GM18517 (cell line): ENCODE data around the gene UNKL.

ENCODE experiments used
- ATAC-seq: cut with Tn5 transposase; IDR thresholded peaks from one replicate; pipeline ENCODE4 v1.9.1; 2021; ENCODE audit warnings: mild to moderate bottlenecking, moderate library complexity; ENCODE audit not compliant: unreplicated experiment

Gene UNKL

GRCh38 chr16:1378804-1379303 is 35.6 kb downstream of the UNKL start:
- ATAC-seq: no peak

GRCh38 chr16:1378087-1378803 is 36.3 kb downstream of the UNKL start:
- ATAC-seq: no peak

- no peak for ATAC-seq
Measured at GRCh38 chr16:1377406-1378010, 37.0 kb downstream of the UNKL start.

- ATAC-seq: no peak
Measured at GRCh38 chr16:1375741-1376410, 38.6 kb downstream of the UNKL start.

GRCh38 chr16:1375298-1375640 is 39.2 kb downstream of the UNKL start:
- no peak for ATAC-seq

GRCh38 chr16:1374418-1375297 is 39.8 kb downstream of the UNKL start:
- ATAC-seq: no peak

- ATAC-seq: no peak
Measured at GRCh38 chr16:1372292-1372950, 42.1 kb downstream of the UNKL start.

GRCh38 chr16:1371054-1371978 is 43.2 kb downstream of the UNKL start:
- ATAC-seq: no peak

- ATAC-seq: no peak
Measured at GRCh38 chr16:1367486-1368174, 46.9 kb downstream of the UNKL start.

GRCh38 chr16:1366712-1367299 is 47.7 kb downstream of the UNKL start:
- ATAC-seq: no peak

GRCh38 chr16:1366060-1366711 is 48.3 kb downstream of the UNKL start:
- no peak for ATAC-seq

GRCh38 chr16:1364510-1364909 is 50.0 kb downstream of the UNKL start:
- no peak for ATAC-seq

GRCh38 chr16:1363501-1364041 is 50.9 kb downstream of the UNKL start:
- ATAC-seq: no peak

- no peak for ATAC-seq
Measured at GRCh38 chr16:1362807-1363206, 51.7 kb downstream of the UNKL start.

- no peak for ATAC-seq
Measured at GRCh38 chr16:1361685-1362360, 52.7 kb downstream of the UNKL start.

- no peak for ATAC-seq
Measured at GRCh38 chr16:1357906-1358566, 56.5 kb downstream of the UNKL start.
